Femur (tissue), 1 donor: ENCODE results near the gene ZNF630.
"Not testable (repeated sequence)": the region's sequence is repeated elsewhere in the genome, so short reads cannot be mapped to it uniquely, and the experiment has no call there.

ENCODE experiments used
- DNase-seq: peaks from one replicate; pipeline ENCODE4 v3.0.0-alpha.2; 2017

The ZNF630 gene

GRCh38 chrX:48028091-48028490, 43.3 kb downstream of the ZNF630 start:
- DNase-seq = no peak

- DNase-seq = not testable (repeated sequence)
Observed at GRCh38 chrX:48027545-48027944, 43.9 kb downstream of the ZNF630 start.

- peak; percentile 40 for DNase-seq
Observed at GRCh38 chrX:48025561-48025960, 45.9 kb downstream of the ZNF630 start.

GRCh38 chrX:48022738-48023137, 48.7 kb downstream of the ZNF630 start:
- DNase-seq = no peak

- DNase-seq = no peak
Observed at GRCh38 chrX:48022100-48022499, 49.3 kb downstream of the ZNF630 start.

GRCh38 chrX:48021026-48021900, 50.2 kb downstream of the ZNF630 start:
- peak; percentile 86 for DNase-seq

GRCh38 chrX:48020472-48020871, 51.0 kb downstream of the ZNF630 start:
- DNase-seq = not testable (repeated sequence)

- DNase-seq = not testable (repeated sequence)
Observed at GRCh38 chrX:48019892-48020291, 51.5 kb downstream of the ZNF630 start.

- DNase-seq = not testable (repeated sequence)
Observed at GRCh38 chrX:48016583-48017310, 54.7 kb downstream of the ZNF630 start.

- not testable (repeated sequence) for DNase-seq
Observed at GRCh38 chrX:48009445-48009960, 61.9 kb downstream of the ZNF630 start.
